Measurements from ENCODE around the gene PLPP4.

Gene PLPP4

GRCh38 chr10:120582753-120583152 is 125.7 kb downstream of the PLPP4 start:
- DNase-seq = no peak

GRCh38 chr10:120583424-120584108 is 126.5 kb downstream of the PLPP4 start:
- no peak for DNase-seq

DNA sequence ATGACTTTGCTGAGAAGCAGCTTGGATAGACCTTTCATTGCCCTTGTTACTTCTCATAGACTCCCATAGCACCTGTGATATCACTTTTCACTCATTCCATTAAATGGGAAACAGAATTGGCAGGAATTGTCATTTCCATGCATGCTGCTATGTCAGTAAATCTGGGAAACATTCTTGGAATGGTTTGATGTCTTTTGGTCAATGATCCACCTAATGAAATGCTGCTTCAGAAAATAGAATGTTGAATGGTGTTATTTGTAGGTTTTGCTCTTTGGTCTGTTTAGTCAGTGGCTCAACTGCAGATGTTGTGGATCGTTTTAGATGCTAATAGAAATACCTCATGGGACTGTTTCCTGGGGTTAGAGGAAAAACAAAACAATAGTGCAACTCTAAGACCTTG is 127.8 kb downstream of the PLPP4 start:
- no peak for DNase-seq

GRCh38 chr10:120586471-120586872 is 129.4 kb downstream of the PLPP4 start:
- no peak for DNase-seq

DNA sequence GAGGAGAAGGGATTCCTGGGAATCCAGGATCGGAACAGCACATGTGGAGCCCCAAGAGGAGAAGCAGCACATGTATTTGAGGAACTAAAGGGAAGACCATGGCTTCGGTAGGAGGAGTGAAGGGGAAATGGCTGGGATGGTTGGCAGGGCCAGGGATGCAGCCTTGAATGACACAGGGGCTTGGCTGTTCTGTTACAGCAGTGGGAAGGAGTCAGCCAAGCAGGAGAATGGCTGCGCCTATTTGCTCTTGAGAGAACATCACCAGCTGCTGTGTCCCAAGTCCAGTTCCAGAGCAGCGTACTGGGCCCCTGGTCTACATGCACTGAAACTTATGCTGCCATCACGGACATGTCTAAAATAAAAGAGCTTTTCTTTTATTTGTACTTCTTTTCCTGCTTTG is 130.0 kb downstream of the PLPP4 start:
- DNase-seq = no peak

- DNase-seq = no peak
Observed at GRCh38 chr10:120588311-120588710, 131.3 kb downstream of the PLPP4 start.

DNA sequence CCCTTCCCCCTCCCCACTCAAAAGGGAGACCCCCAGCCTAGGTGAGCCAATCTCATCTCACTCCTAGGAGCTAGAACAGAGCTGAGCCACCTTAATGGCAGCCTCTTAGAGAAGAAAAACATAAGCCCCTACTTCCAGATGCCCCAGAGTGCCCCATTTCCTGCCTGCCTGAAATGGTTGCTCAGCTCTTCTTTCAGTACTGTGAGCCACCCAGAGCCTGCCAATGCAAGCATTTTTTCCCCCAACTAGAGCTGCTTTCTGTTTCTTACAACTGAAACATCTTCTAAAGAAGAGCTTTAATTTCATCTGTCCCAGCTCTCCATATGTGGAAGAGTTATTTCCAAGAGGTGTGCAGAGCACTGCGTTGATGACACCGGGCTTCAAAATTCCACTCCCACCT is 136.7 kb downstream of the PLPP4 start:
- DNase-seq = no peak

- DNase-seq = no peak
Observed at GRCh38 chr10:120597902-120598301, 140.9 kb downstream of the PLPP4 start.

DNA sequence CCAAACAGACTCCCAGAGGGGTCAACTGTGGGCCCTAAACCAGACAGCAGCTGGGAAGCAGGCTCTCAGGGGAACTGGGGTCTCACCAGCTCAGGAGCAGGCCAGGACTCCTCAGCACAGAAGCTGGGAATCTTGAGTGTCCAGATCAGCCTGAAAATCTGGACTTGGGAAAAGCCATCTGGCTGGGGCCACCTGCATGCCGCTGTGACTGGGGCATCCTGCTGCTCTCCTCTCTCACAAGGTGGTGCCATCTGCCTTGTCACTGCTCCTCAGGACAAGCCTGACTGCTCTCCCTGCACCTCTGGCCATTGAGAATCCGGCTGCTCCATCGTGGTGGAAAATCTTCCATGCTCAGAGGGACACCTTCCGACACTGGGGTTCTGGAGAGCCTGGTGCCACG is 141.4 kb downstream of the PLPP4 start:
- DNase-seq = no peak

DNA sequence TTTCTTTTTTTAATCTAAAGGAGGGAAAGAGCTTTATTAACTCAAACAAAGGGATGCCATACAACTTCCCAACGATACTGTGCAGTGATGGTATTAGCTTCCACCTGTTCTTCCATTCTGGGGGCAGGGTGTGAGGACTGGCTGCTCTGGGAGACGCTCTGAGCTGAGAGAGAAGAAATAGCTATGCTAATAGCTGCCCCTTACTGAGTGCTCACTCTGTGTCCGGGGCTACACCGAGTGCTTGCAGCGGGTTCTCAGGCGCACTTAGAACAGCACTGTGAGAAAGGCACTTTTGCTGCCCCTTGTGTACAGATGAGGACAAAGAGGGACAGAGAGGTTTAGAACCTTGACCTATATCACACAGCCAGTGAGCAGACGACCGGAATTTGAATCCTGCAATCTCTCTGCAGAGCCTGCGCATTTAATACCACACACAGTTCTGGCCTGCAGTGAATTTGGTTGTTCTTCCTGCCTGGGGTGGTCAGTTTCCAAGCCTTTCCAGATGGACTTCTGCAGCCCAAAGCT is 142.2 kb downstream of the PLPP4 start:
- DNase-seq = no peak

DNA sequence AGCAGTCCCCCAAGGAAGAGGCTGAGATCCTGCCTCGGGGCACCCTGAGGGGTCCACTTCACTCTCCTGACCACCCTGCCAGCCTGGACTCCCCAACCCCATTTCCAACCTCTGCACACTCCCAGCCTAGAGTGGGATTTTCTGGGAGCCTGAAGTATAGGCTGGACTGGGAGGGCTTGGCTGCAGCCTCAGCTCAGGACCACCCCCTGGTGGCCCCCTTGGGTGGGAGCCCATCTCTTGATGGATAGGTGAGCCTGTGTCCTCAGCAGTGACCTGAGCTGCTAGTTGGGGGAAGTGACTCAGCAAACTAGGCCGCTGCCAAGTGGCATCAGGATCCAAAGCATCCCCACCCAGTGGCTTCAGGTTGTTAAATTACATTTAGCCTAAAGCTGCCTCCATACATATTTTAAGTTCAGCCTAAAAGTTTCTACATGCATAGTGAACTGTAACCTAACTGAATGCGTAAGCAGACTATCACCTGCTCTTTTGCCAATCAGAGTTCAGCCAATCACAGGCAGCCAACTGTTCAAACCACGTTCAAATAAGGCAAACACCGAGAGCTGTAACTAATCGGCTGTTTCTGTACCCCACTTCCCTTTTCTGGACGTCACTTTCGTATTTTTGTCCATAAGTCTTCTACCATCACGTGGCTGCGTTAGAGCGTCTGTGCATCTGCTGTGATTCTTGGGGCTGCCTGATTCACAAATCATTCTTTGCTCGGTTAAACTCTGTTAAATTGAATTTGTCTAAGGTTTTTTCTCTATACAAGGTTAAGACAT is 144.0 kb downstream of the PLPP4 start:
- DNase-seq = no peak

DNA sequence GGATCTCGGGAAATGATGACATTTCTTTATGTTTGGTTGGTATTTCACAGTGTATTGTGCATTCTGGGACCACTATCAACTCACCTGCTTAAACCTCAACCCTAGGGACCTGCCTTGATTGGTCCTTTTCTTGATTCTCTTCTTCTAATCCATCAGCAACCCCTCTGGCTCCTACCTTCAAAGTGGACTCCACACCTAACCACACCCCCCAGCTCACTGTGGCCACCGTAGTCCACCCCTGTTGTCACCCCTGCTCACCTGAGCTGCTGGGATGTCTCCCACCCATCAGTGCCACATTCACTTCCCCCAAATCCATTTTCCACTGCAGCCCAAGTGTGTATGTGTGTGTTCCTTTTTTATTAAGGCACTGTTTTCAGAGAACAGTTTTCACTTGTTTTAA is 145.0 kb downstream of the PLPP4 start:
- DNase-seq = no peak

DNA sequence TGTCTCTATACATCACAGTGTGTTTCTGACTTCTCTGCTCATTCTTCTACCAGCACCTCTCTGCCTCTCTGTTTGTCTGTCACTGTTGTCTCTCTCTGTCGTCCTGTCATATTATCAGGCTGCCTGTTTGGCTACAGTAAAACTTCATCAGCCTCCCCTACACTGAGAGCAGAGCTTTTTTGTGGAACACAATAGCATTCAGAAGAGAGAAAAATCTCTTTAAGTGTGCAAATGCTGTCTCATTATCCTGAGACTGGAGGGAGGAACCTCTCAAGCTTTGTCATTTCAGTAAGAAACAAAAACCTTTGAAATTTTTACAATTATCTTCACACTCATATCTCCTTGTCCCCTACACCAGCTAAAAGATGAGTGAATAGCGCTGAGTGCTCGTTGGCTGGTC is 148.4 kb downstream of the PLPP4 start:
- DNase-seq = no peak

- no peak for DNase-seq
Observed at GRCh38 chr10:120606051-120606764, 149.2 kb downstream of the PLPP4 start.

- no peak for DNase-seq
Observed at GRCh38 chr10:120607016-120607709, 150.1 kb downstream of the PLPP4 start.

DNA sequence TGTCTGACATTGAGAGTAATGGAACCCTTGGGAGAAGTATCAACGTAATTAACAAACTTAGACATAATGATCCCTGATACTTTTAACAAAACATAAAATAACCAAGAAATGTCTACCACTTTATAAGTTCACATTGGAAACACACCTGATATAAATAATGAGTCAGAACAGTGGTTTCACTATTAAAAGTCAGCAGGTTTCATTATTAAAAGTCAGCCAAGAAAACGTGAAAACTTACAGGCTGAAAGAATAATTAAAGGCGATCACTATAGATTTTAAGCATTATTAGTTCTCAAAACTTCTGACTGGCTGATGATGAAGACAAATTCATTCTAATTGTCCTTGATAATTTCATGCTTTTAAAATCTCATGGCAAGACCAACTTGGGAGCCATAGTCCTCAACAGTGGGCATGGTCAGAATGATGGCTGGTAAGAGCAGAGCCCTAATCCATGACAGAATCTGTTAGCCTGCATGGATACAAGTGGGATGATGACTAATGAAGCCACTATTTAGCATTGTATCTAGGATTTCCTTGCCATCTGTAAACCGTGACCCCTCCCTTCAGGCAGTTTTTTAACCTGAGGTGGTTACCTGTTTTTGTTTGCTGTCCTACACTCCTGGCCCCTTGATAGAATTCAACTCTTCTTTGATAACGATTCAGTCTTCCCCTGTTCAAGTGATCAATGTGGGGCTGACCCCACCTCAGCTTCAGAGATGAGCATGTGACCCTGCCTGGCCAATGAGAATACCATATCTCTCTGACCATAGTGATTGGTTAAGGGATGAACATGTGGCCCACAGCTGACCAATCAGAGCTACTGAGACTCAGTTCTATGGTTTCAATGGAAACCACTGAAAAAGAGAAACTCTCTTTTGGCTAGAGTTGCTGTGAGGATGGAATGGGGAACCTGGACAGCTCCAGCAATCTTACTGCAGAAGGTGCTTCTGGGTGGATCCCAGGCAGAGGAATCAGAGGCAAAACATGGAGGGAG is 151.0 kb downstream of the PLPP4 start:
- DNase-seq = no peak

- DNase-seq = no peak
Observed at GRCh38 chr10:120609006-120609405, 152.0 kb downstream of the PLPP4 start.

- DNase-seq = no peak
Observed at GRCh38 chr10:120610791-120611190, 153.8 kb downstream of the PLPP4 start.

DNA sequence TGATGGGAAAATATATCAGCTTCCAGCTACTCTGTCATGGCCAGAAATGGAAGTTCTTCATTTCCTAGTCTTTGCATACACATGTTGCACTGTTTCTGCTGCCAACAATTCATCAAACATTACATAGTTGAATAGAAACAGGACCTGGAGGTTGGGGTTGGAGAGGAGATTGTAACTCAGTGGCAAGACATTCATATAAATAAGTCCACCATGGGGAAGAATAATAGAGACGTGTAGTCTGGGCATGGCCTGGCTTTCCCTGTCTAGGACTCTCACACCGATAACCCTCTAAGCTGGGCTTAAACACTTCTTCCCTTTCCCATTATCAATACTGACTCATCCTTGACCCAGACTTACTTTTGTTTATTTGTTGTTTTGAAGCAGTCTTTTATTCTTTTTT is 155.7 kb downstream of the PLPP4 start:
- no peak for DNase-seq

DNA sequence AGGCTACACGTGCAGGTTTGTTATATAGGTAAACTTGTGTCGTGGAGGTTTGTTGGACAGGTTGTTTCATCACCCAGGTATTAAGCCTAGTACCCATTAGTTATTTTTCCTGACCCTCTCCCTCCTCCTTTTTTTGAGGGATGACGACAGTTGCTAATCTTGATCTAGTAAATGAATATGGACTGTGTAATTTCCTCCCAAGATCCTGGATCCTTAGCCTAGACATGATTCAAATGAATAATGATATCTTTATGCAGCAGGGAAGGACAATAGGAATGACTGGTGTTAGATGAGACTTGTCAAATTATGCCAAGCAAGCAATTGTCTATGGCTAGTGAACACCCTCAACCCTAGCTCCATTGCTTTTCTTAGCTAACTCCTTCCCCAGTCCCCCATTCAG is 156.2 kb downstream of the PLPP4 start:
- DNase-seq = no peak

GRCh38 chr10:120614680-120615079 is 157.7 kb downstream of the PLPP4 start:
- DNase-seq = no peak
